T-helper 1 cell (primary cell): ENCODE measurements around the gene LIPN.
"Not testable (repeated sequence)": the region's sequence is repeated elsewhere in the genome, so short reads cannot be mapped to it uniquely, and the experiment has no call there.

Experiments
- DNase-seq, 5 donors: peaks; one replicate each; pipeline ENCODE4 v3.0.0-alpha.2; 2012 to 2020
- total RNA-seq, 4 donors: gene quantifications; one replicate each; lab custom pipeline; 2026; lab: John Stamatoyannopoulos, UW

Gene LIPN
- total RNA-seq = 0 to 0.27 (median 0.12) reads per million in 4 donors

GRCh38 chr10:88759366-88760101 is at the start of gene LIPN:
TSS of gene LIPN (plus strand) at chr10:88760020. CDS start at chr10:88761406, 1,386 bp downstream.
- peak in 1 of 5 donors; percentile 11 for DNase-seq

- DNase-seq = no peak
Observed at GRCh38 chr10:88715517-88715916, 44.3 kb upstream of the LIPN start.

- no peak for DNase-seq
Observed at GRCh38 chr10:88721392-88721791, 38.4 kb upstream of the LIPN start.

GRCh38 chr10:88725798-88726197 is 34.0 kb upstream of the LIPN start:
- no peak for DNase-seq

GRCh38 chr10:88728107-88728763 is 31.6 kb upstream of the LIPN start:
- DNase-seq = peak in 1 of 5 donors; percentile 50

GRCh38 chr10:88730864-88731263 is 29.0 kb upstream of the LIPN start:
- DNase-seq = no peak

- no peak for DNase-seq
Observed at GRCh38 chr10:88731296-88731695, 28.5 kb upstream of the LIPN start.

- no peak for DNase-seq
Observed at GRCh38 chr10:88733215-88733614, 26.6 kb upstream of the LIPN start.

GRCh38 chr10:88735661-88736060 is 24.2 kb upstream of the LIPN start:
- no peak for DNase-seq

- DNase-seq = not testable (repeated sequence)
Observed at GRCh38 chr10:88741921-88742320, 17.9 kb upstream of the LIPN start.

- DNase-seq = no peak
Observed at GRCh38 chr10:88742448-88742847, 17.4 kb upstream of the LIPN start.

- no peak for DNase-seq
Observed at GRCh38 chr10:88744002-88744401, 15.8 kb upstream of the LIPN start.

- no peak for DNase-seq
Observed at GRCh38 chr10:88745633-88746032, 14.2 kb upstream of the LIPN start.

GRCh38 chr10:88754287-88754686 is 5.5 kb upstream of the LIPN start:
- no peak for DNase-seq

GRCh38 chr10:88755753-88756152 is 4.1 kb upstream of the LIPN start:
- DNase-seq = peak in 1 of 5 donors; percentile 26

- DNase-seq = no peak
Observed at GRCh38 chr10:88756660-88757059, 3.2 kb upstream of the LIPN start.

- no peak for DNase-seq
Observed at GRCh38 chr10:88762906-88763305, 3.1 kb downstream of the LIPN start.

- no peak for DNase-seq
Observed at GRCh38 chr10:88763441-88763840, 3.6 kb downstream of the LIPN start.

GRCh38 chr10:88764110-88764509 is 4.3 kb downstream of the LIPN start:
- DNase-seq = no peak

GRCh38 chr10:88765816-88766215 is 6.0 kb downstream of the LIPN start:
- no peak for DNase-seq

- DNase-seq = no peak
Observed at GRCh38 chr10:88769384-88769783, 9.6 kb downstream of the LIPN start.

- DNase-seq = no peak
Observed at GRCh38 chr10:88781206-88781605, 21.4 kb downstream of the LIPN start.

GRCh38 chr10:88782222-88782621 is 22.4 kb downstream of the LIPN start:
- DNase-seq = no peak

GRCh38 chr10:88783724-88784123 is 23.9 kb downstream of the LIPN start:
- DNase-seq = no peak
